ENCODE measurements around the gene FZD4. TPM values are rescaled to one million over a fixed set of nuclear protein-coding genes. Genes with fewer than 3 reads are reported as not detected.

The FZD4 gene
- total and polyA plus RNA-seq, 10 of the 15 experiments (the other 5 are each of a cell fraction or from before 2014, with no cell fraction given) = under 0.01 to 0.13 (median 0.01) TPM; not detected in 6

DNA sequence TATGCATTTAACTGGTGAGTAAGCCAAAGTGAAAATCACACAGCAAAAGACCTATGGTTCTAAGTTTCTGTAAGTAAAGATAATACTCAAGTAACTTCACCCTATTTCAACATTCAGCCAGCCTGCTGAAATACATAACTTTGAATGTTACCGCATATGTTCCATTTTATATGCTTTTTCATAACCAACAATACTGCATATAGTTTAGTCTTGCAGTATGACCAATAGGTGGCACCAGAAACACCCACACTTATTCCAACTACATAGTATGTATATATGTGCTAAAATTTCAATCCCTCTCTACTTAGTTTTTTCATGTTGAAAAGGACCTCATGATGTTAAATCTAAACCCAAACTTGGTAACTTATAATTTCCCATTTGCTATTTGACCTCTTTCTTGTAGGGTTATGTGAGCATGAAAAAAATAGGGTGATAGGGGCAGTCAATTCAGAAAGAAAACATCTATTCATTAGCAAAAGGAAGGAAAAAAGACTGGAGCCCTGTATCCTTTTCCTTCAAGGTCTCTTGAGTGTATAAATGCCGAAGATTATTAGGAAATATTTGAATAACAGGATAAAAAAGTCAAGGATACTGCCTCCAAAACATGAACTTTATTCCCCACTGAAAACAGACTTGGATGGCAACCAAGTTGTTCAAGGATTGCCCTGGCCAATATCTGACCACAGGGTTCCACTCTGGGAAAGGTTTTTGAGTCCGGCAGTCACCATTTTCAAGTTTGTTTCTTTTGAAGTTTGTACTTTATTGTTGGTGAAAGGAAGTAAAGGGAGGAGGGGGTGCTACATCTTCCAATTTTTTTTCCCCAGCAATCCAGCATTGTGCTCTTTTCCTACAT, 23.8 kb upstream of the FZD4 start:
- TF ChIP-seq CTCF (IDR thresholded peaks at IDR 0.05 in 2 of 3, conservative IDR thresholded peaks at IDR 0.05 in 1 of 3; ENCODE audit: control insufficient read depth in 2 of 3, extremely low read depth in 1 of 3, insufficient read depth in 1 of 3, low read depth in 3 of 3, low read length in 3 of 3) = peak; percentile 43 to 64 (median 60); a peak in 5 of 6 replicates
- TF ChIP-seq ZNF384 (IDR thresholded peaks at IDR 0.05; ENCODE audit: borderline replicate concordance, low read depth, low read length) = no peak
- TF ChIP-seq CBFB (IDR thresholded peaks at IDR 0.05; ENCODE audit: low read depth) = no peak
- TF ChIP-seq, protein P1, sequence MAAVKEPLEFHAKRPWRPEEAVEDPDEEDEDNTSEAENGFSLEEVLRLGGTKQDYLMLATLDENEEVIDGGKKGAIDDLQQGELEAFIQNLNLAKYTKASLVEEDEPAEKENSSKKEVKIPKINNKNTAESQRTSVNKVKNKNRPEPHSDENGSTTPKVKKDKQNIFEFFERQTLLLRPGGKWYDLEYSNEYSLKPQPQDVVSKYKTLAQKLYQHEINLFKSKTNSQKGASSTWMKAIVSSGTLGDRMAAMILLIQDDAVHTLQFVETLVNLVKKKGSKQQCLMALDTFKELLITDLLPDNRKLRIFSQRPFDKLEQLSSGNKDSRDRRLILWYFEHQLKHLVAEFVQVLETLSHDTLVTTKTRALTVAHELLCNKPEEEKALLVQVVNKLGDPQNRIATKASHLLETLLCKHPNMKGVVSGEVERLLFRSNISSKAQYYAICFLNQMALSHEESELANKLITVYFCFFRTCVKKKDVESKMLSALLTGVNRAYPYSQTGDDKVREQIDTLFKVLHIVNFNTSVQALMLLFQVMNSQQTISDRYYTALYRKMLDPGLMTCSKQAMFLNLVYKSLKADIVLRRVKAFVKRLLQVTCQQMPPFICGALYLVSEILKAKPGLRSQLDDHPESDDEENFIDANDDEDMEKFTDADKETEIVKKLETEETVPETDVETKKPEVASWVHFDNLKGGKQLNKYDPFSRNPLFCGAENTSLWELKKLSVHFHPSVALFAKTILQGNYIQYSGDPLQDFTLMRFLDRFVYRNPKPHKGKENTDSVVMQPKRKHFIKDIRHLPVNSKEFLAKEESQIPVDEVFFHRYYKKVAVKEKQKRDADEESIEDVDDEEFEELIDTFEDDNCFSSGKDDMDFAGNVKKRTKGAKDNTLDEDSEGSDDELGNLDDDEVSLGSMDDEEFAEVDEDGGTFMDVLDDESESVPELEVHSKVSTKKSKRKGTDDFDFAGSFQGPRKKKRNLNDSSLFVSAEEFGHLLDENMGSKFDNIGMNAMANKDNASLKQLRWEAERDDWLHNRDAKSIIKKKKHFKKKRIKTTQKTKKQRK (IDR thresholded peaks at IDR 0.05; ENCODE audit: low read depth, low read length) = no peak
- no peak for TF ChIP-seq PML (IDR thresholded peaks at IDR 0.05; ENCODE audit: low read length)
- TF ChIP-seq CHD4 (IDR thresholded peaks at IDR 0.05) = no peak
- no peak for TF ChIP-seq EED (IDR thresholded peaks at IDR 0.05; ENCODE audit: low read depth)
- TF ChIP-seq RAD21 (IDR thresholded peaks at IDR 0.05; ENCODE audit: insufficient read depth, low read depth, low read length) = peak; percentile 55
- no peak for TF ChIP-seq BACH1 (IDR thresholded peaks at IDR 0.05; ENCODE audit: borderline replicate concordance)
- TF ChIP-seq SMC3 (IDR thresholded peaks at IDR 0.05; ENCODE audit: borderline replicate concordance, low read length) = peak; percentile 73
- no peak for TF ChIP-seq EGR1 (IDR thresholded peaks at IDR 0.05; ENCODE audit: borderline replicate concordance in 1 of 2, low read depth in 2 of 2, low read length in 2 of 2)
- ATAC-seq = peak; percentile 91
- CTCF ChIA-PET = interaction anchor here (0.9 to 1.0 kb wide), 2 partner anchors 16 to 311 kb away, joined by 3 to 6 read pairs; no protein-coding TSS in a partner anchor

More for the DNA sequence above, 23.8 kb upstream of the FZD4 start:
- no peaks in the 10 kb centered on the region for H3K79me2 ChIP-seq (ENCODE audit: control insufficient read depth, insufficient read depth, low read length)
- FAIRE-seq (peak; percentile 7), DNase-seq (ENCODE audit: low read depth, low spot score) (no peak)
- H3K9ac ChIP-seq (ENCODE audit: control insufficient read depth, insufficient read depth, low read length) = no peak overlapping the region
- WGBS (ENCODE audit: insufficient coverage, insufficient replicate concordance, low lambda C conversion rate, missing lambda C conversion rate) = 1% methylated on average over 3 of the region's 3 CpGs
- no peak overlapping the region for H3K4me3 ChIP-seq
- H2AFZ ChIP-seq (ENCODE audit: control insufficient read depth, low read depth, low read length) = no peak overlapping the region
- intact Hi-C loops (cut with micrococcal nuclease; ENCODE audit: unreplicated experiment) (loop anchor here (1.0 kb wide), 1 partner anchor 311 kb away; no protein-coding TSS in a partner anchor), in situ Hi-C loops (cut with MboI) (no loop called here)
- no peaks in the 10 kb centered on the region for H4K20me1 ChIP-seq (ENCODE audit: control insufficient read depth, insufficient read depth)
- RAD21 ChIA-PET (ENCODE audit: unreplicated experiment) = no interaction called here
- H3K9me3 ChIP-seq (replicated peaks; ENCODE audit: control insufficient read depth, insufficient read depth, low read length) = no peaks in the 10 kb centered on the region
- no peak overlapping the region for H3K4me2 ChIP-seq (ENCODE audit: control insufficient read depth, insufficient read depth)
- no peaks in the 10 kb centered on the region for H3K4me1 ChIP-seq (ENCODE audit: control insufficient read depth, insufficient read depth, low read length)
- SMC1A ChIA-PET (ENCODE audit: uncharacterized antibody, unreplicated experiment) = no interaction called here
- H3K36me3 ChIP-seq (ENCODE audit: control insufficient read depth in 2 of 2, insufficient read depth in 2 of 2, low read length in 1 of 2) = no peaks in the 10 kb centered on the region; a peak in 1 of 4 replicates
- no TSS peak for BruUV-seq (replicated peaks)
- no peak overlapping the region for H3K27ac ChIP-seq (ENCODE audit: control insufficient read depth, insufficient read depth)
- POLR2A ChIA-PET = no interaction called here
- H3K27me3 ChIP-seq (replicated peaks in 1 of 2; ENCODE audit: control insufficient read depth in 2 of 2, insufficient read depth in 2 of 2, low read length in 1 of 2) = 0 out of 4 replicates have a peak, but pooled peaks cover 0 to 3% of the 10 kb centered on the region in 2 experiments

Measured in GM12878 (cell line).